RCC 7860 (cell line): ENCODE results near the gene ARHGAP32.
A peak's percentile ranks its signal among the peaks of the same experiment; 100 is the strongest.
"Not testable (repeated sequence)": the region's sequence is repeated elsewhere in the genome, so short reads cannot be mapped to it uniquely, and the experiment has no call there.

ENCODE experiments used
- DNase-seq: peaks from one replicate; pipeline ENCODE4 v3.0.0-alpha.2; 2015; ENCODE audit warnings: low spot score
- FAIRE-seq: peaks from 2 replicates; lab custom pipeline; 2012; peaks lifted over from hg19 to GRCh38; lab: Jason Lieb, UNC

Gene ARHGAP32

DNA sequence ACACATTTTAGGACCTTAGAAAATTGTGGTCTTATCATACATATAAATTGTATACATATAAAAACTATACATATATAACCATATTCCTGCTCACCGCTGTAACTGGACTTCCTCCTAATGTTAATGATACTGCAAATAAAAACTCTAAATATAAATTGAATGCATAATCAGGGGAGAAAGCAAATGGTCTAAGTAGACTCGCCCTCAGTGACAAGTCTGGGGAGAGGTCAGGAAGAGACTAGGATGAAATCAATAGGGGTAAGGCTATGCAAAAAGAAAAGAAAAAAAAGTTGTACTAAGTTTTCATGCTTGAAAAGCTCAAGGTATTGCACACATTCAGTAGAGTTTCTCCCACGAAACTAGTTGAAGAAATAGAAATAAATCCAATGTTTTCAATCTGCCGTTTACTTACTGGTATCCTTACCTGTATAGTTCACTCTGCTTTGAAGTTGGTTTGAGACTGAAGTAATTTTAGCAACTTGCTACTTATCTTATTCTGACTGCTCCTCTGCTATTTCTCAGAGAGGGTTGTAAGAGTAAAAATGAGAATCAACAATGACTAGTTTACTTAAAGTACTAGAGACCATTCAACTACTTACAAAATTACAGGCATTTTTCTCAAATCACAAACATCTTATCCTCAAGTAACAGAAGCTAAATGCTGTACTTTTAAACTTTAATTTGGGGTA, 12.2 kb upstream of the ARHGAP32 start:
- DNase-seq (no peak), FAIRE-seq (no peak)

DNA sequence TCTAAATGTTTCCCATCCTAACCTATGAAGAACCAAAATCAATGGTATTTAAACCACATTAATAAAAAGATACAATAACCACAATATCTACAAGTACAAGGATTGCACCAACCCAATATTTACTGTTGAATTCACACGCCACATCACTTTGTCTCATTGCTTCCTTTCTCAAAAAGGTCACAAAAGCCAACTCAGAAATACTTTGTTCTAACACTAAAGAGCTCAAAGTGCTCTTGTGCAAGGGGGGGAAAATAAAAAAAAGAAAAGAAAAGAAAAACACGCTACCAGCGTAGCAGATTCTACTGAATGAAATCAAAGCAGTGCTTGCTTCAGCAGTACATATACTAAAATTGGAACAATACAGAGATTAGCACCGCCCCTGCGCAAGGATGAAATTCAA, 10.5 kb upstream of the ARHGAP32 start:
- FAIRE-seq (no peak), DNase-seq (no peak)

DNA sequence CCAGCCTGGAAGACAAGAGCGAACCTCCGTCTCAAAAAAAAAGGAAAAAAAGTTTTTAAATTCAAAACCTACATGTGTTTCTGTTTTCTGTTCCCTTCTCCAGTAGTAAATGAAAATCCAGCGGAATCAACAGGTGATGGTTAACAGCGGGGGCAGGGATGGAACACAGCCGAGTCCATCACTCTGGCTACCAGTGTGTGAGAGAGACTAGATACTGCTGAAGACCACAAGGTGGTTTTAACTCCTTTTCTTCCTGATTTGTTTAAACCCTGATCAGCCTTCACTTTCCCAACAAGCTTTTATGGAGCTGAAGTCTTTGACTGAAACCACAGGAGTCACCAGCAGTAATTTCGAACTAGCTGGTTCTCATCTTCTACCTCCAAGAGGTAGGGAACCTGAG, 3.6 kb upstream of the ARHGAP32 start:
- FAIRE-seq = no peak
- no peak for DNase-seq

DNA sequence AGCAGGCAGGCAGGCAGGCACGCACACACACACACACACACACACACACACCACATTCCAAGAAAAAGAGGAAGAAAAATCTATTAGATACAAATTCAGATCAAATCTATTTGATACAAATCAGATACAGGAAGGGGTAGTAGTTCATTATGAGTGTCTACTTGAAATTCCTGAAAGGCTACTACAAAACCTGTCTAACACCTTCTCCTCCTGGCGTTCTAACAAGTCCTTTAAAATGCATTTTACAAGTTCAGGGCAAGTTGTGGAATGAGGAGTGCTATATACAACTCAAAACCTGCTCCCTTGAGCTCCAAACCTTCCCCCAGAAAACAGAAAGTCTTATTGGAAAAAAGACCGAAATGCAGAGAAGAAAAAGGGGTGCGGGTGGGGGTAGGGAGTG, 476 bp downstream of the ARHGAP32 start:
- FAIRE-seq = no peak
- DNase-seq = no peak

DNA sequence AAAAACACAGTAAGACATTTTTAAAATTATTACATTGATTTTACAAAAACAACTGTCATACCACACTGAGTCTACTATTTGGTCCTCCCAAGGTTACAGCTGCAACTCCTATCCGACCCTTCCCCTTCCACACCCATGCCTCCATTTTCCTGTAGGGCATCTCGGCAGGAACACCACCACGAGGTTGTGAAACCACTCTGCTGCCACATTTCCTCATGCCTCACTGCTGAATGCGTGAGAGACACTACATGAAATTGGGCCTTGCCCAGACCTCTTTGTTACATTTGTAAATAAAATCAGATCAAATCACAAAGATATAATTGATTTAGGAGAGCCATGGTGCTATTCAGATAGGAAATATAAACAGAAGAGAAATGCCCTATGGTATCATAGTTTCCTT, 2.0 kb downstream of the ARHGAP32 start:
- no peak for DNase-seq

DNA sequence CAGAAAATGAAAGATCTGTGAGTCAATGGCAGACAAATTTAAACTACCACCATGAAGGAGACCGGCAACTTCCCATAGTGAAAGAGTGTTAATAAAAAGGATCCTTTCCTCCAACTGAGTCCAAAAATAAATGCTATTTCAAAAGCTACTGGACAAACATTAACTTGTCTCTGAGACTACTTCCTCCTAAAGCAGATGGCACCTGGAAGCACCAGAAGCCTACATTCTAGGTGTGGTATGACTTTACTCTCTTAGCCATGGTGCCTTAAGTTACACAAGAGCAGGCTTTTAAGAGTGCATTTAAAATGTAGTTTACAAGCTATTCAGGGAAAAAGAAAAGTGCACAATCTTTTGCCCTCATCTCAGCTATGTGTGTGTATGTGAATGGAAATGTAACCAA, 2.5 kb downstream of the ARHGAP32 start:
- FAIRE-seq (no peak), DNase-seq (no peak)

More for the DNA sequence above, 2.0 kb downstream of the ARHGAP32 start:
- FAIRE-seq = no peak

DNA sequence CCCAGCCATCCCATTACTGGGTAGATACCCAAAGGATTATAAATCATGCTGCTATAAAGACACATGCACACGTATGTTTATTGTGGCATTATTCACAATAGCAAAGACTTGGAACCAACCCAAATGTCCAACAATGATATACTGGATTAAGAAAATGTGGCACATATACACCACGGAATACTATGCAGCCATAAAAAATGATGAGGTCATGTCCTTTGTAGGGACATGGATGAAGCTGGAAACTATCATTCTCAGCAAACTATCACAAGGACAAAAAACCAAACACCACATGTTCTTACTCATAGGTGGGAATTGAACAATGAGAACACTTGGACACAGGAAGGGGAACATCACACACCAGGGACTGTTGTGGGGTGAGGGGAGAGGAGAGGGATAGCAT, 7.0 kb downstream of the ARHGAP32 start:
- FAIRE-seq, DNase-seq: not testable (repeated sequence)

DNA sequence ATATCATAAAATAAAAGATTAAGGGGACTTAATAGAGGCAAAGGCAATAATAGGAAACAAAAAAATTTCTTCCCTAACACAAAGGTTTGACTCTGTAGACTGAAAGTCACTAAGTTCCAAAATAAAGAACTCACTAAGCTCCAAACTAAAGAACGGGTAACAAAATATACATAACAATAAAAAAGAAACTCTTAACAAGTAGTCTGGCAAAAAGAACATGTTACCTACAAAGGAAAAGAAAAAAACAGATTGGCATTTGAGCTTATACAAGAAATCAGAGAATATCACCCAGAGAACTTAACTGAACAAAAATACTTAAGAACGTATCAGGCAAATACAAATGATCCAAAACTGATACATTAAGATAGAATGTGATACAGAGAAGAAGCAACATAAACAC, 7.5 kb downstream of the ARHGAP32 start:
- no peak for DNase-seq
- no peak for FAIRE-seq

DNA sequence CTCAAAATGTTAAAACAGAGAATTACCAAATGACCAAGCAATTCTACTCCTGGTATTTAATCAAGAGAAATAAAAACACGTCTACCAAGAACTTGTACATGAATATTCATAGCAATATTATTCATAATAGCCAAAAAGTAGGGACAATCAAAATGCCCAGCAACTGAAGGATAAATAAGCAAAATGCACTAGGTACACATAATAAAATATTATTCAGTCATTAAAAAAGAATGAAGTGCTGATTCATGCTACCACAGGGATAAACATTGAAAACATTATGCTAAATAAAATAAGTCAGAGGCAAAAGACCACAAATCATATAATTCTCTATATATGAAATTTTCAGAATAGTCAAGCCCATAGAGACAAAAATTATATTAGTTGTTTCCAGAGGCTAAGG, 24.8 kb downstream of the ARHGAP32 start:
- FAIRE-seq (no peak), DNase-seq (no peak)

DNA sequence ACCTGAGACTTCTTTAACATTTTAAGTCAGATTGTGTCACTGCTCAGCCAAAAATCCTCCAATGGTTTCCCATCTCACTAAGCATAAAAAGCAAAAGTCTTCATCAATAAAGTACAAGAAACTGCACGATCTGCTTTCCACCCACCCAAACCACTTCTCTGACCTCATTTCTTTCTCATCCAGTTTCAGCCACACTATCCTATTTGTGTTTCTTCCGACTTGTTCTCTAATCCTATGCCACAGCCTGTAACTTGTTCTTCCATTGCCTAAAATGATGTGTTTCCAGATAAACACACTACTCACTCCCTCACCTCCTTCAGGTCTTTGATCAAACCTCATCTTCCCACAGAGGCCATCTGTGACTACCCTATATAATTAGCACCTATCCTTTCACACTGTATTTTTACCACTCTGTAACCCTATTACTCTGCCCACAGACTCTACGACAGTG, 28.4 kb downstream of the ARHGAP32 start:
- no peak for FAIRE-seq
- DNase-seq = no peak

DNA sequence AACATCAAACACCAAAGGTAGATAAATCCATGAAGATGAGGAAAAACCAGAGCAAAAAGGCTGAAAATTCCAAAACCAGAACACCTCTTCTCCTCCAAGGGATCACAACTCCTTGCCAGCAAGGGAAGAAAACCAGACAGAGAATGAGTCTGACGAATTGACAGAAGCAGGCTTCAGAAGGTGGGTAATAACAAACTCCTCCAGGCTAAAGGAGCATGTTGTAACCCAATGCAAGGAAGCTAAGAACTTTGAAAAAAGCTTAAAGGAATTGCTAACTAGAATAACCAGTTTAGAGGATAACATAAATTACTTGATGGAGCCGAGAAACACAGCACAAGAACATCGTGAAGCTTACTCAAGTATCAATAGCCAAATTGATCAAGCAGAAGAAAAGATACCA, 35.0 kb downstream of the ARHGAP32 start:
- DNase-seq, FAIRE-seq: not testable (repeated sequence)

DNA sequence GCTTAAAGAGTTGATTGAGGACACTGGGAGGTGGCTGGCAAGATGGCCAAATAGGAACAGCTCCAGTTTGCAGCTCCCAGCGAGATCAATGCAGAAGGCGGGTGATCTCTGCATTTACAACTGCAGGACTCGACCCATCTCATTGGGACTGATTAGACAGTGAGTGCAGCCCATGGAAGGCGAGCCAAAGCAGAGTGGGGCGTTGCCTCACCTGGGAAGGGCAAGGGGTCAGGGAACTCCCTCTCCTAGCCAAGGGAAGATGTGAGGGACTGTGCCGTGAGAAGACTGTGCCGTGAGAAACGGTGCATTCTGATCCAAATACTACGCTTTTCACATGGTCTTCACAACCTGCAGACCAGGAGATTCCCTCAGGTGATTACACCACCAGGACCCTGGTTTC, 36.4 kb downstream of the ARHGAP32 start:
- no peak for FAIRE-seq
- DNase-seq = no peak

DNA sequence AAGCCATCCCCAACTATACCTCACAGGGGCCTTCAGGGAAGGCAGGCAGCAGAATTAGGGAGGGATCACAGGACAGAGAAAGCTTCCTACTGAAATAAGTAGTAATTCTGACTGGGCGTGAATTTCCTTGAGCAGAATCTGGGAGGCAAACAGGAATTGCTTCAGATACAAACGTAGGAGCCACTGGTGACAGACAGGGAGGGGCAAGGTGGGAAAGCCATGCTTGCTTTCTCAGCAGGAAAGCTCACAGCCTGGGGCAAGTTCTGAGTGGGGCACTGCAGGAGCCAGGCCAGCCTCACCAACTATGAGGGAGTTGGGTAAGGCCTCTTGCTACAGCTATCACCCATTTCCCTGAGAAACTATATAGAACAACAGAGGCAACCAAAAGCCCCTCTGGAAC, 43.6 kb downstream of the ARHGAP32 start:
- FAIRE-seq (no peak), DNase-seq (no peak)

DNA sequence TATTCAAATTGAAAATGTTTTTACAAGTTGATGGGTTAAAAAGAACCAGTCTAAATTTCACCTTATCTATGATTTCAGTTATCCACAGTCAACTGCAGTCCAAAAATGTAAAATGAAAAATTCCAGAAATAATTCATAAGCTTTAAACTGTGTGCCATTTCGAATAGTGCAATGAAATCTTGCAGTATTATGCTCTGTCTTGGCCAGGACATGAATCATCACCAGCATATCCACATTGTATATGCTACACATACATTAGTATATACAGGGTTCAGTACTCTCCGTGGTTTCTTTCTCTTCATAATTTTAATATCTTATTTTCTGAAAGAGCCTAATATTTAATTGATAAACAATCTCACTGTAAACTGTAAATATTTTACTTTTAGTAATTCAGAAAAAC, 45.9 kb downstream of the ARHGAP32 start:
- peak; percentile 61 for FAIRE-seq
- DNase-seq = no peak

DNA sequence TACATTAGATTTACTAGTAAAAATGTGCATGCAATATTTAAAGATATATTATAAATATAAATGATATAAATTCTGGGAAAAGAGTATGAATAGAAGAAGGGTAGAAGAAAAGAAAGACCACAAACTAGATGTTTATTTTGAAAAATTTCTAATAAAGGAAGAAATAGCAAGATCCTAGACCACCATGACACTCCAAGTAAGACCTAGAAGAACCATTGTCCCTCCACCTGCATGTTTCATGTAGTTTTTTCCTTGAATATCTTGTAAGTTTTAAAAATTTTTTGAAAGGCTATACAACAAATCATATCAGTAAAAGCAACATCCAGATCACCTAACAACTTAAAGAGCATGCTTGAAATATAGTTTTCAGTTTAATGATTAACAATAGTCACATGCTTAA, 46.8 kb downstream of the ARHGAP32 start:
- FAIRE-seq (no peak), DNase-seq (no peak)

DNA sequence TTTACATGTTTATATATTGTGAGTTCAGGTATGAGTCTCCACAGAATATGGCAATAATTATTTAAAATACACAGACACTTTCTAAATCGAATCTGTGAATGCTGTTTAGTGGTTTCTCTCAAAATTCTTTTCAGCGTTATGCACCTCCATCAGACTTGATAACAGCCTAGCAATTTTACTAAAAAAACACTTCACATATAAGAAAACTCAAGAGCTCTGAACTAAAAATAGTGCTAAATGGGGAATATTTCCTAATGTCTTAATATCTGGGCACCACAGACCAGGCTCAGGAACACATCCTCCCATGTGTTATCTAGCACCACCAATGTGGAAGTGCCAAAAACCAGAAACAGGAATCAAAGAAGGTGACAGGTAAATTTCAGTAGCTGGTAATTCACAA, 47.9 kb downstream of the ARHGAP32 start:
- FAIRE-seq (no peak), DNase-seq (no peak)

DNA sequence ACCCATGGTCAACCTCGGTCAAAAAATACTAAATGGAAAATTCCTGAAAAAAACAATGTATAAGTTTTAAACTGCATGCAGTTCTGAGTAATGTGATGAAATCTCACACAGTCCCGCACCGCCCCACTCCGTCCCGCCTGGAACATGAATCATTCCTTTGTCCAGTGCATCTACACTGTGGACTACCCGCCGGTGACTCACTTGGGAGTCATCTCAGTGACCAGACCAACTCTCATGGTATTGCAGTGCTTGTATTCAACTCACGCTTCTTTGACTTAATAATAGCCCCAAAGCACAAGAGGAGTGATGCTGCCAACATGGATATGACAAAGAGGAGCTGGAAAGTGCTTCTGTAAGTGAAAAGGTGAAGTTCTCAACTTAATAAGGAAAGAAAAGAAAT, 48.8 kb downstream of the ARHGAP32 start:
- peak; percentile 98 for FAIRE-seq
- peak; percentile 95 for DNase-seq

DNA sequence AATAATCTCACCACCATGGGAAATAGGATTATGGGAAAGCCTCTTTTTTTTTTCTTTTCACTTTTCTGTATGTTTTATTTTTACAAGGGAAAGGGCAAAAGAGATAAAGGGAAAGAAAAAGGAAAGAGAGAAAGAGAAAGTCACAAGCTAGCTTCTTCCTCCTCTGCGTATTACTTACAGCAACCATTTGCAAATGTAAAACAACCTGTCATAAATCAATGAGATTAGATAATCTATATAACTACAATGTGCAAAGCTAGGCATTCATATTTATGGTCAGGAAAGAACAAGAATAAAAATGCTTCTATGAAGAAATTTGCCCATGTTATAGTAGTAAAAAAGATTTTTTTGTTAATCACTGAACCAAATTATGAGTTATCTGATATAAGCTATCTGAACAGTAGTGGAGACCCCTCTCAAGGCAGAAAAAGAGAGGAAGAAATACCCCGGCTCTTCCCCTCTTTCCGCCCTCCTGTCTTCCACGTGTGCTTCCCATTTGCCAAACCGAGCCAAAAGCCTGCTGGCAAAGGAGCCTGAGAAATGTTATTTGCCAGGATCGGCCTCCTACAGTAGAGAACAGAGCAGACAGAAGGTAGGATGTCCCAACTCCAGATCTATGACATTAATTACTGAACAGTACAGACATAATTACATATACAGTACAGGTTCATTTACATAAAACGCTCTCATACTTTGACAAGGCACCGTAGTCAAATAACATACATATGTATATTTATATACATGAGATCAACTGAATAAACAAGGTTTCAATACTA, 50.2 kb downstream of the ARHGAP32 start:
- no peak for FAIRE-seq
- no peak for DNase-seq

DNA sequence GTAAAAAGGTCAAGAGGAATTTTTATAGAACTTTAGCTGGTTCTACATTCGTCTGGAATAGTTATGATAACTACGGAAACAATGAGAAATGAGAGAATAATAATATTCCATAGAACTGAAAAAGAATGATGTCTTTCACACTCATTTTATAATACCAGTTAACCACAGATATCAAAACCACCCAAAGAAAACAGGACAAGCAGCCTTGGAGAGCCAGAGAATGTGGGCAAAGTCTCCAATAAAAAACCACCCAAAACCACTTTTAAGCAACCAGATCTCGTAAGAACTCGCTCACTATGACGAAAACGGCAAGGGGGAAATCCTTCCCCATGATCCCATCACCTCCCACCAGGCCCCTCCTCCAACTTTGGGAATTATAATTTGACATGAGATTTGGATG, 60.8 kb downstream of the ARHGAP32 start:
- DNase-seq = no peak
- FAIRE-seq = no peak

DNA sequence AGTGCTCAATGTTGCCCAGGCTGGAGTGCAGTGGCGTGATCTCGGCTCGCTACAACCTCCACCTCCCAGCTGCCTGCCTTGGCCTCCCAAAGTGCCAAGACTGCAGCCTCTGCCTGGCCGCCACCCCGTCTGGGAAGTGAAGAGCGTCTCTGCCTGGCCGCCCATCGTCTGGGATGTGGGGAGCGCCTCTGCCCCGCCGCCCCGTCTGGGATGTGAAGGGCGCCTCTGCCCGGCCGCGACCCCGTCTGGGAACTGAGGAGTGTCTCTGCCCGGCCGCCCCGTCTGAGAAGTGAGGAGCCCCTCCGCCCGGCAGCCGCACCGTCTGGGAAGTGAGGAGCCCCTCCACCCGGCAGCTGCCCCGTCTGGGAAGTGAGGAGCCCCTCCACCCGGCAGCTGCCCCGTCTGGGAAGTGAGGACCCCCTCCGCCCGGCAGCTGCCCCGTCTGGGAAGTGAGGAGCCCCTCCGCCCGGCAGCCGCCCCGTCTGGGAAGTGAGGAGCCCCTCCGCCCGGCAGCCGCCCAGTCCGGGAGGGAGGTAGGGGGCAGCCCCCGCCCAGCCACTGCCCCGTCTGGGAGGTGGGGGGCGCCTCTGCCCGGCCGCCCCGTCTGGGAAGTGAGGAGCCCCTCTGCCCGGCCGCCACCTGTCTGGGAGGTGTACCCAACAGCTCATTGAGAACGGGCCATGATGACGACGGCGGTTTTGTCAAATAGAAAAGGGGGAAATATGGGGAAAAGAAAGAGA, 63.1 kb downstream of the ARHGAP32 start:
- FAIRE-seq, DNase-seq: not testable (repeated sequence)

DNA sequence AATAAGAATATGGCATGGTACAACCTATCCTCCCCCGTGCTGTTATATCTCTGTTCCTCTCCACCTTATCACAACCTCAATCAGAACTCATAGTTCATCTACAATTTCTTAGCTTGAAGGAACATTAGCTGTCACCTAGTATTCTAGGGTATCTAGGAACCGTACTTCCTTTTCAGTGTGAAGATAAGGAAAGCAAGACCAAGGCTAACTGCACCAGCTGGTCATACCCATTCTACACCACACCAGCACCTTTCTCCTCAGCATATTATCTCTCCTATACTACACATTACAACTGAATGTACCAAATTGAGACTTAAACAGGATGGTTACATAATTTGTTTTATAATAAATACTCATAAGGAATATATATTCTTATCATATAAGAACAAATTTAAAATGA, 73.1 kb downstream of the ARHGAP32 start:
- FAIRE-seq = no peak

More for the DNA sequence above, 73.1 kb downstream of the ARHGAP32 start:
- no peak for DNase-seq
